T follicular helper cell (primary cell): Measurements from ENCODE around the gene SEMA4C.
"Not testable (repeated sequence)": the region's sequence is repeated elsewhere in the genome, so short reads cannot be mapped to it uniquely, and the experiment has no call there.

Source experiments
- DNase-seq: peaks from one replicate; pipeline ENCODE4 v3.0.0-alpha.2; 2020; ENCODE audit warnings: low read depth

The SEMA4C gene

DNA sequence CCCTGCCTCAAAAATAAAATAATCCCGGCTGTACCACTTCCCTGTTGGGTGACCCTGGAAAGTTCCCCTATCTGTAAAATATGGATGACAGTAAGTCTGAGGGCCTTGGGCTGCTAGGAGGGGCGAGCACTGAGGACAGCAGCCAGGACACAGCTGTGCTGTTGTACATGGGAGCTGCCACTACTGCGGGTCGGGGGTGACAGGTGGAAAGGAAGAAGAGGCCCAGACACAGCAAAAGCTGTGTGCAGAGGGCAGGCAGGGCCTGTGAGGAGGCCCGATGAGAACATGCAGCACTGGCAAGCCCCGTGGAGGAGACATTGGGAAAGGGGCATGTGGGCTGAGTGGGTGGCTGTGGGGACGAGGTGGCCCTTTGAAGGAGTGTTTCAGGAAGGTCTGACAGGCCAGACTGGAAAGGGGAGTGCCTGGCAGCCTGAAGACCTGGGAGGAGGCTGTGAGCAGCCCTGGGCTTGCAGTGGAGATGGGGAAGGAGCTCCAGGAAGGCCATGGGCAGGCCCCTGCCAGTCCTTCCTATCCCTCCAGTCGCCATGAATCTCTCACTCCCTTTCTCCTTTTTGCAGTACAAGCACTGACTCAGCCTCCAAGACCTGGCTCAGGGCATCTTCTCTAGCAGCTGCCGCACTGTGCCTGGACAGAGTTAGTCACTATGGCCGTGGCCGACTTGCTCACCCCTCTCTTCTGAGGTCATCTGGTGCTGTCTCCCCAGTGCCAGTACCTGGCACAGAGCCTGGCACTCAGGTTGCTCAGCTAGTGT lies 28.9 kb upstream of the SEMA4C start:
- DNase-seq: no peak

GRCh38 chr2:96898135-96898505 lies 28.2 kb upstream of the SEMA4C start:
- no peak for DNase-seq

- DNase-seq: no peak
These were observed 27.7 kb upstream of the SEMA4C start for GRCh38 chr2:96897491-96898134.

- no peak for DNase-seq
These were observed 26.1 kb upstream of the SEMA4C start for GRCh38 chr2:96895746-96896651.

- no peak for DNase-seq
These were observed 25.3 kb upstream of the SEMA4C start for GRCh38 chr2:96895032-96895745.

DNA sequence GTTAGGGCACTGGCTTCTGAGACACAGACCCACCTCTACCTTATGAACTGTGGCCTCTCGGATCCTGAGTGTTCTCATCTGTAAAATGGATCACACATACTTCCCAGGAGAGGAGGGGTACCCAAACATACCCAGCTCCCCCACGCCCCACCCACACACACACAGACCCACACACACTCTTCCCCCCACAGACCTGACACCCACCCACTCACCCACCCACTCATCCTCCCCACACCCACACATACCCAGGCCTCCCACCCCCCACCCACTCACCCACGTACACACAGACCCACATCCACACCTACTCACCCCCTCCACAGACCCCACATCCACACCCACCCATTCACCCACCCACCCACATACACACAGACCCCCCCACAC lies 24.3 kb upstream of the SEMA4C start:
- no peak for DNase-seq

GRCh38 chr2:96893289-96894150 lies 23.6 kb upstream of the SEMA4C start:
- no peak for DNase-seq

DNA sequence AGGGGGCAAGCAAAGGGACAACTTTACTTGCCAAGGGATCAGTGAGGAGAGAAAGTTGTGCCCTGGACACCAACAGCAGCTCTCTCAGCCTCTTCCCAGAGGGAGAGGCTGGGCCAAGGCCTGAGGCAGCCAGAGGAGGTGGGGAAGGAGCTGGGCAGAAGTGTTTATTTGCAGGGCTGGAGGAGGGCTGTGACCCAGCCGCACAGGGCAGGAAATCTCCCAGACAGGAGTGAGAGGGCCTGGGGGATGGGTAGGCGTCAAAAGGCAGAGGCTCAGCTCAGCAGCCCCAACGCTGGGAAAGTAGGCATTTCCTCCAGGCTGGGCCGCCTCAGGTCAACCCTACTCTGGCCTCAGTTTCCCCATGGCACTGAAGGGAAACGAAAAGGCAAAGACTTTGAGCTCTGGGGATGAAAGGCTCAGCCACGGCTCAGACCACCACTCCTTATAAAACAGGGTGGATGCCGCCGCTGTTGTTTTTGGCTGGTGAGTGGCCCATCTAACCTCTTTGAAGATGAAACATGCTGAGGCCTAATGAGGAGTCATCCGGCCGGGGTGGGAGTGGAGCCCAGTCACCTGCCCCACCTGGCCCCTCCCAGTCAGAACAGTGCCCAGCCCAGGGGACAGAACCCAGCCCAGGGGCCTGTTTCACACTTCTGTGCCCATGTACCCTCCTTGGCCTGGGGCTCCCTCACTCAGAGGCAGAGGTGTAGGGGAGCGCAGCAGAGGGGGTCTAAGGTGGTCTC lies 21.9 kb upstream of the SEMA4C start:
- DNase-seq: no peak

DNA sequence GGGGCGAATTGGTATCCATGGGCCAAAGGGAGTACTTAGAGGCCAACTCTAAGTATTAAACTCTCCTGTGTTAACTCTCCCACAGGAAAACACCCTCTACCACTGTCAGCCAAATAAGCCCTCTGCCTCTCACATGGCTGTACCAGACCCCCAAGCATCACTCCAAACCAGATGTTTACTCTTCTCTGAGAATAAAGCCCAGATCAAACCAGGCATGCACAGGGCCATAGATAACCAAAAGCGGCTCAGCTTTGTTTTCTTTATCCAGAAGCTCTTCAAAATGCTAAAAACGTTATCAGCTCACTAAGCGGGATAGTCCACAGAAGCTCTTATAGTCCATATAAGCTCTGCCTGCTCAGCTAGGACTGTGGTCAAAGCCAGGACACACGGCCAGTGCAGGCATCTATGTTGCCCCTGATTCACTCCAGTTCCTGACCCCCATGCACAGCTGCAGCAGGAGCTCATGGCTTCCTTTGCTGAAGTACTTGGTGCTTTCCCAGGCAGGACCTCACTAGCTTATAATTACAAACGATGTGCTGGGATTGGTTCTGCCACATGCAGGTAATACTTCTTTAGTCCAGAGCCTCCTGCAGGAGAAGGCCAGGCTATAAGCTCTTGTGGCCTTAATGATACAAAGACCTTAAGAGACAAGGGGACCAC lies 21.0 kb upstream of the SEMA4C start:
- DNase-seq: no peak

- no peak for DNase-seq
These were observed 20.4 kb upstream of the SEMA4C start for GRCh38 chr2:96890252-96890651.

GRCh38 chr2:96889502-96889901 lies 19.6 kb upstream of the SEMA4C start:
- not testable (repeated sequence) for DNase-seq

- no peak for DNase-seq
These were observed 18.5 kb upstream of the SEMA4C start for GRCh38 chr2:96888072-96889011.

GRCh38 chr2:96887493-96888012 lies 17.7 kb upstream of the SEMA4C start:
- no peak for DNase-seq

DNA sequence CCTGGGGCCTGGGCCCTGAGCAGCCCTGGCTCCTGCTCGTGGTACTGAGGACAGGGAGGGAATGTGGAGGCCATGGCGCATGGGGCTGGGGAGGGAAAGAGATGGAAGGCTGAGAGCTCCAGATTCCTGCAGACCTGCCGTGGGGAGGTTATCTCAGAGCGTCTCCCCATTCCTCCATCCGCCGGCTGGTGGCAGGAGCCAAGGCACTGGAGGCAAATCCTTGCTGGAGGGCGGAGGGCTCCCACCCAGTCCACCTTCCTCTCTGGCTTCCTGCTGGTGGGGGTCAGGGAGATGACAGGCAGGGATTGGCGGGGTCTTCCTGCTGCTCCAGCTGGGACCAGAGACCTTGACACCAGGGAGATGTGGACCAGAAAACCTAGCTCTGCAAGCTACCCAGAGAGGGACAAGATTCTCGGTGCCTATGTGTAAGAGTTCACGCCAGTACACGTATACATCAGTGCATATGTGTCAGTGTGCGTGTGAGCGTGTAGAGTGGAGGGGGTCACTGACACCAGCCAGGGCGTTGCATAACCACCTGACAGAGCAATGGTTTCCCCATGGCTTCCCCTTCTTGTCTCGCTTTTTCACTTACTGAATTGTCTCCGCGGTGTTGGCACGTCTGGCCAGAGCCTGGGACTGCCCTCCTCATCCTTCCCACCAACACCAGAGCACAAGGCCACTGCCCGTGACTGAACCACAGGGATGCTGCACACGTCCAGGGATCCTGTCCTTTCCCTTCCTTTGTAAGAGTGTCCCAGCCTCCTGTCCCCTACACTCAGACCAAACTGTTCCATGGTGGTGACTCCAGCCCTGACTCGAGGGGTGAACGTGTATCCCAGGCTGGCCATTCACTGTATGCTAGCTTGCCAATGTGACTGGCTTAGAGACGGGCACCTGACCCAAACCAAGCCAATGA lies 15.8 kb upstream of the SEMA4C start:
- DNase-seq: no peak

GRCh38 chr2:96884299-96885094 lies 14.6 kb upstream of the SEMA4C start:
- DNase-seq: no peak

DNA sequence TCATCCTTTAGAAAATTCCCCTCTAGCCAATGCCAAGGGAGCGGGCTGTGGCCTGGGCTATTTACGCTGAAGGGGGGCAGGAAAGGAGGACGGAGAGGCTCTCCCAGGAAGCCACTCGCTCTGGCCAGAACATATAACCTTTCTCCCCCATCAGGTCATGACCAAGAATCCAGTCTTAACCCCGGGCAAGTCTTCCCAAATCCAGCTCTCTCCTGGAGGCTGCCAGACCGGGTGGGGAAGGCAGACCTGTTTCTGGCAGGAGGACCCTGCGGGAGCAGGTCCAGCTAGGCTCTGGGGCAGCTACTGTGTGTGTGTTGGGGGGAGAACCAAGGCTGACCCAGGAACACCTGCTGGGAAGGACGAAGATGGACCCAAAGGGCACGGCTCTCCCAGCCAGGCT lies 13.4 kb upstream of the SEMA4C start:
- DNase-seq: no peak
